Stimulated activated CD8-positive, alpha-beta memory T cell treated with anti-CD3 and anti-CD28 coated beads, Interleukin-15, amount 100 ng/mL, for 48 hours (primary cell): ENCODE data around the gene MYH11.
"Not testable (repeated sequence)": the region's sequence is repeated elsewhere in the genome, so short reads cannot be mapped to it uniquely, and the experiment has no call there.

ENCODE experiments used
- DNase-seq, 2 donors: peaks; one replicate each; pipeline ENCODE4 v3.0.0-alpha.2; 2020; ENCODE audit warnings: low read depth in 2 of 2

MYH11 gene

DNA sequence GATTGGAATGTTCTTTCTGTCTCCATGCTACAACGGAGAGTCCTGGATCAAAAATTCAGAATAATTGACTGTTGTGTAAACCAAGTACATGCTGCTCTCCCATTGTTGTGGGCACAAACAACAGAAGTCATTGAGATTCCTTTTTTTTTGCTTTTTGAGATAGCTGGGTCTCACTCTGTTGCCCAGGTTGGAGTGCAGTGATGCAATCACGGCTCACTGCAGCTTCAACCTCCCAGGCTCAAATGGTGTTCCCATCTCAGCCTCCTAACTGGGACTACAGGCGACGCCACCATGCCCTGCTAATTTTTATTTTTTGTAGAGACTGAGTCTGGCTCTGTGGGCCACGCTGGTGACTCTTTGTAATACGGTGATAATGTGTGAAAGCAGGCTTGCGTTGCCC lies 182.3 kb downstream of the MYH11 start:
- DNase-seq: no peak

DNA sequence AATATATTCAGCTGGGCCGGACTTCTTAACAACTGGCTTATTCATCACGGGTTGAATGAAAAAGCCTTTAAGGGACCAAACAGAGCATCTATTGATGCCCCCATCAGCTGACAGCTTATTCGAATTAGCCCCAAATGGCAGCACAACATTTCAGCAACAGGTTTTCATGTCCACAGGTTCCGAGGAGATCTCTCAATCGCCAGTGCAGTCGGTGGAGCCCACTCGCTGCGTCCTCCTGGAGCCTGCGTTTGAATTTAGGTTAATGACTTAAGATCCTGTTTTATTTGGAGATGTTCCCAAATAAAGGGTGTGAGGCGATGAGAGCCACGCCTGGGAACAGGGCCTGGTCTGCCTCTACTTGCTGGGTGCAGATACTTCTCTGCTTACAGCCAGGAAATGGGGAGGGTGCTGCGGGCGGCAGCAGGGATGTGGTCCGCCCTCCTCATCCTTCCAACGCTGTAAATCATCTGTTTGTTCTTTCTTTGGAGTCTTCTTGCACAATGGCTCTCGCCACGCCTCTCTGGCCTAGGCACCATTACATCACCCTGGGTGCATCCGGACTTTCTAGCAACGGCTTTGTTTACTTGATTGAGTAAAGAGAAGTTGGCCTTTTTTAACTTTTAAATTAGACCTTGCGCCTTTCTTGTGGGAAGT lies 184.2 kb downstream of the MYH11 start:
- peak in 1 of 2 donors; percentile 34 for DNase-seq

DNA sequence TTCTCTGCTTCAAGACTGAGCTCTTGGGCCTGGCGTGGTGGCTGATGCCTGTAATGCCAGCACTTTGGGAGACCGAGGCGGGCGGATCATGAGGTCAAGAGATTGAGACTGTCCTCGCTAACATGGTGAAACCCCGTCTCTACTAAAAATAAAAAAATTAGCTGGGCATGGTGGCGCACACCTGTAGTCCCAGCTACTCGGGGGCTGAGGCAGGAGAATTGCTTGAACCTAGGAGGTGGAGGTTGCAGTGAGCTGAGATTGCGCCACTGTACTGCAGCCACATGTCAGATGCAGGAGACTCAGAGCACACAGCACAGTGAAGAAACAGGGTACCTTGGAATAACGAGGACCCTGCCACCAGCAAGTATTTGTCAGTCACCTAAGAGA lies 184.7 kb downstream of the MYH11 start:
- not testable (repeated sequence) for DNase-seq

DNA sequence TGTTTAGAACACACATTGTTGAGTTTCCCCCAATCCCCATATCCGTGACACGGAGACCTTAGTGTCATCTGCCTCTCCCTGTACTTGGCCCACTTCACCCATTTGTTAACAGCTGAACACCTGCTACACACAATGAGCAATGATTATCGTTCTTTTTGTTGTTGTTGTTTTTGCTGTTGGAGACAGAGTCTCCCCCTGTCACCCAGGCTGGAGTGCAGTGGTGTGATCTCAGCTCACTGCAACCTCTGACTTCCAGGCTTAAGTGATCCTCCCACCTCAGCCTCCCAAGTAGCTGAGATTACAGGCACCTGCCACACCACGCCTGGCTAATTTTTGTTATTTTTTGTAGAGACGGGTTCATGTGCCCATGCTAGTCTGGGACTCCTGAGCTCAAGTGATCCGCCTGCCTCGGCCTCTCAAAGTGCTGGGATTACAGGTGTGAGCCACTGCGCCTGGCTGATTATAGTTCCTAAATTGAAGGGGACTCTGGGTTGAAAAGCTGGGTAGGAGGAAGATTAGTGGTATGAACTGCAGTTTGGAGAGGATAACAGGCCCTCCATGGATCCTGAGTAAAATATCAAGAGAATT lies 185.2 kb downstream of the MYH11 start:
- DNase-seq: no peak

DNA sequence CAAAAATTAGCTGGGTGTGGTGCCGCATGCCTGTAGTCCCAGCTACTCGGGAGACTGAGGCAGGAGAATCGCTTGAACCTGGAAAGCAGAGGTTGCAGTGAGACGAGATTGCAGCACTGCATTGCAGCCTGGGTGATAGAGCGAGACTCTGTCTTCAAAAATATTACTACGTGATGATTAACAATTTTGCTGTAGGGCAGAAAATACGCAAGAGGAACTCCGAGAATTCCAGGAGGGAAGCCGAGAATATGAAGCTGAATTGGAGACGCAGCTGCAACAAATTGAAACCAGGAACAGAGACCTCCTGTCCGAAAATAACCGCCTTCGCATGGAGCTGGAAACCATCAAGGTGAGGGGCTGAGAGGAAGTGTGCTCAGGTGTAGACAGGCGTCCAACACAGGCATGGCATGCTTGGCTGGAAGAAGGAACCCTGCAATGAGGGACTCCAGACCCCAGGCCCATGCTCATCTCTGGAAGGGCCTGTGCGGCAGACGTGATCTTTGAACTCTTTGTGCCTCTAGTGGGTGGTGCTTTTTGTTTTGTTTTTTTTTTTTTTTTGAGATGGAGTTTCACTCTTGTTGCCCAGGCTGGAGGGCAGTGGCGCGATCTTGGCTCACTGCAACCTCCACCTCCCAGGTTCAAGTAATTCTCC lies 189.6 kb downstream of the MYH11 start:
- DNase-seq: no peak

DNA sequence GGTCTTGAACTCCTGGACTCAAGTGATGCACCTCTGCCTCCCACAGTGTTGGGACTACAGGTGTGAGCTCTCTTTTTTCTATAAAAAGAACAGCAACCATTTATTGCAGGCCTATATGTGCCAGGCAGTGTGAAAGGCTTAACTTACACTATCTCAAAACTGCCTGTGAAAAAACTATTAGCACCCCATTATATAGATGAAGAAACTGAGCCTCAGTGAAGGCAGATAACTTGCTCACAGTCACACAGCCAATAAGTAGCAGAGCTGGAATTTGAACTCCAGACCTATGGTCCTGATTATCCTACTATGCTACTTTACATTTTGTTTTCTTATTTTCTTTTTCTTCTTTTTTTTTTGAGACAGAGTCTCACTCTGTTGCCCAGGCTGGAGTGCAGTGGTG lies 191.7 kb downstream of the MYH11 start:
- no peak for DNase-seq

DNA sequence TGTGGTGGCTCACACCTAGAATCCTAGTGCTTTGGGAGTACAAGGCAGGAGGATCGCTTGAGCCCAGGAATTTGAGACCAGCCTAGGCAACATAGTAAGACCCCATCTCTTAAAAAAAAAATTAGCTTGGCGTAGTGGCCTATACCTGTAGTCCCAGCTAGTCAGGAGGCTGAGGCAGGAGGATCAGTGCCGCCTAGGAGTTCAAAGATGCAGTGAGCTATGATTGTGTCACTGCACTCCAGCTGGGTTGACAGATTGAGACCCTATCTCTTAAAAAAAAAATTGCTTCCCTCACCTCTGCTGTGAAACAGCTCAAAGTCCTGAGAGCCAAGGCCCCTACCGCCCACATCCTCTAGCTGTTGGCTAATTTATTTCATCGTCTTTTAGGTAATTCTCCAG lies 196.6 kb downstream of the MYH11 start:
- DNase-seq: no peak

DNA sequence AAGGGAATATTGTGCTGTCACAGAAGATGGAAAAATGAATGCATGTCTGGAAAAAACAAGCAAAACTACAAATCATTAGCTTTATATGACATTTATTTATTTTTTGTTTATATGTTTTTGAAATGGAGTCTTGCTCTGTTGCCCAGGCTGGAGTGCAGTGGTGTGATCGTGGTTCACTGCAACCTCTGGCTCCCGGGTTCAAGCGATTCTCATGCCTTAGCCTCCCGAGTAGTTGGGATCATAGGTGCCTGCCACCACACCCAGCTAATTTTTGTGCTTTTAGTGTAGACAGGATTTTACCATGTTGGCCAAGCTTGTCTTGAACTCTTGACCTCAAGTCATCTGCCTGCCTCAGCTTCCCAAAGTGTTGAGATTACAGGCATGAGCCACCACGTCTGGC lies 198.3 kb downstream of the MYH11 start:
- no peak for DNase-seq

DNA sequence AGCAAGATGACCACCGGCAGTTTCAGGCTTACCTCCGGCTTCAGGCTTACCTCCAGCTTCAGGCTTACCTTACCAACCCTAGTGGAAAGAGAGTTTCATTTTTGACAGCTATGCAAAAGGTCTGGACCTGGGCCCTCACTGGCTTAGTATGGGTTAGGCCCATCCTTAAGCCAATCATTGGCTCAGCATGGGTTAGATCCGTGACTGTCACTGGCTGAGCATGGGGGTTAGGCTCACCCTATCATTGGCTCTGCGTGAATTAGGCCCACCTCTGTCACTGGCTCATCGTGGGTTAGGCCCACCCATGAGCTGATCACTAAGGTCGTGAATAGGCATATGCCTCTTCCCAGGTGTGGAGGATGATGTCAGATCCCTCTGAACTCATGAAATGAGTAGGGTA lies 198.7 kb downstream of the MYH11 start:
- no peak for DNase-seq

DNA sequence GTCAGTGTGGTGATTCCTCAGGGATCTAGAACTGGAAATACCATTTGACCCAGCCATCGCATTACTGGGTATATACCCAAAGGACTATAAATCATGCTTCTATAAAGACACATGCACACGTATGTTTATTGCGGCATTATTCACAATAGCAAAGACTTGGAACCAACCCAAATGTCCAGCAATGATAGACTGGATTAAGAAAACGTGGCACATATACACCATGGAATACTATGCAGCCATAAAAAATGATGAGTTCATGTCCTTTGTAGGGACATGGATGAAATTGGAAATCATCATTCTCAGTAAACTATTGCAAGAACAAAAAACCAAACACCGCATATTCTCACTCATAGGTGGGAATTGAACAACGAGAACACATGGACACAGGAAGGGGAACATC lies 201.3 kb downstream of the MYH11 start:
- not testable (repeated sequence) for DNase-seq

DNA sequence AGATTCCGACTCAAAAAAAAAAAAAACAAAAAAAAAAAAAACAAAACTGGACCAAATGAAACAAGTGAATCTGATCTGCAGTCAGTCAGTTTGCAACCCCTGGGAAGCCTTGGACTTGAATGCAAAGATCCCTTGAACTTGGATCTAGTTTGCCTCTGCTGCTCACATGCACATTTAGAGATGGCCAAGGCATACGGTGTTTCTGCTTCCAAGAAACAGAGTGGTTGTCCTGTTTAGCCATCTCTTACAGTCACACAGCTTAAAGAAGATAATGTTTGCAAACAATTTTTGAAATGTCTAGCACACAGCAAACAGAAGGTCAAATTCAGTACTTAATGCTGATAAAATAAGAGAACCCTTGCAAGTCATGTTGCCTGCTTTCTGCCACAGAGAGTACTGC lies 202.2 kb downstream of the MYH11 start:
- DNase-seq: no peak

DNA sequence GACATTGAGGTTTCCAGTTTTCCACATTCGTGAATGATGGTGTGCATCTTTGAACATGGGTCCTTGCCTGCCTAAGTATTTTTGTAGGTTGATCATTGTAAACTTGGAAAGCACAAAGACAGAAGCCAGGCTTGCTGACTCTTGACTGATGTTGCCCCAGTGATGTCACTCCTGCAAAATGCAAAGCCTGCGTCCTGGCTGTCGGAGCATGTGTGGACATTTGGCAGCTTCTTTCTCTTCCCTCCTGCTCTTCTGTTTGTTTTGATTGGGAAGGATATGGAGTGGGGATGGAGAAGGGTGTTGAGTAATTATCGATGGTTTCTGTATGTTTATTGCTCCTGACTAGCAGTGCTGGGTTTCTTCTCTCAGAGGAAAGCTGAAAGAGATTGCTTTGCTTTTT lies 203.6 kb downstream of the MYH11 start:
- no peak for DNase-seq
